Measurements from ENCODE around the gene DPF3.

DNA sequence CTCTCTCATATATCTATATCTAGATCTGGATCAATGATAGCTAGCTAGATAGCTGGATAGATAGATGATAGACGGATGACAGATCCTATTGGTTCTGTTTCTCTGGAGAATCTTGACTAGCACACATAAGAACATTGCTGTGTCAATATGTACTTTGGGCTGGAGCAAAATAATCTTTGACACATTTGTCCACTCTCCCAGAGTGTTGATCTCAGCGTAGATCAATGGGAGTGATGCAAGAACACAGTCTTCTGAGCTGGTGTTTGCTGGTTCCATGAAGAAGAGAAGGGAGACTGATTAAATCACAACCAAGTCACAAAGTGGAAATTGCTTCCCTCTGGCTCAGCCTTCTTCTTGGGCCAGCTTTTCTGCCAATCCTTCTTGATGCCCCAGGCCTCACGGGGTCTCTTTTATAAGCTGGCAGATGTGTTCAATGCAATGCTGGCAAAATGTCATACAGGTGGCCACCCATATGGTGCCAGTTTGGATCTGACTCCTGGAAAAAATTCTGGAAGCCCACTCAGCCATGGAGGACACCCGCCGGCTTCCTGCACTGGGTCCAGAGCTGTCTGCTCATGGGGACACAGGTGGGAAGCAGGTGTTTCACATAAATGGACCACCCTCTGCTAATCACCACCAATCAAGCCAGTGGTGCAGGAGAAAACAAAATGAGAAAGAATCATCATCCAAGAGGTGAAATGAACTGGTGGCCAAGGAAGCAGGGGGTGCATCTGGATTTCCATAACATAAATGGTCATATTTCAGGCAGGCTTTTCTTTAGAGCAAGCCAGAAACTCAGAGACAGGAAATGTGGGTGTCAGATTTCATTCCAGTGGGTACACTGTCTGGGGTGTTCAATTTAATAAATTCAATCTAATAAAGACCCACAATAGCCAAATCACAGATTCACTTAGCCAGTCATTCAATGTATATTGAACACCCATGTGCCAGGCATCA lies 310.3 kb downstream of the DPF3 start:
- TF ChIP-seq USF2 (IDR thresholded peaks at IDR 0.05), result no peak
- TF ChIP-seq RFX5 (IDR thresholded peaks at IDR 0.05), result no peak

All from A549 (cell line).